HepG2 (cell line): Measurements from ENCODE around the gene ADCY7. TPM values are rescaled to one million over a fixed set of nuclear protein-coding genes. Genes with fewer than 3 reads are reported as not detected.
A peak's percentile ranks its signal among the peaks of the same experiment; 100 is the strongest.

Experiments
- ATAC-seq: fragments of 200-7000 bp; cut with Tn5 transposase; 3 replicates; pipeline ENCODE4 v1.9.1; 2020; ENCODE audit warnings: mild to moderate bottlenecking, moderate library complexity
- BruUV-seq: library from RNA; stranded (reverse); fragments of 400-500 nt; replicated peaks from 2 replicates; lab custom pipeline; 2021; lab: Mats Ljungman, UMichigan
- CTCF ChIA-PET: fragments of 300-600 bp; formaldehyde crosslinking; extraction: SDS; loops from one replicate; lab custom pipeline; 2021; ENCODE audit warnings: low total read pairs, inconsistent platforms, low intra/inter-chr PET ratio; lab: Yijun Ruan, JAX
- POLR2A ChIA-PET: fragments of 350-600 bp; sonication (Branson Sonifier 250); formaldehyde crosslinking; loops from one replicate; lab custom pipeline; 2020; ENCODE audit warnings: antibody characterized with exemption, inconsistent platforms; lab: Yijun Ruan, JAX
- DNase-seq: peaks from one replicate; pipeline ENCODE4 v3.0.0-alpha.2; 2015; ENCODE audit warnings: low spot score
- FAIRE-seq: peaks from 3 replicates; lab custom pipeline; 2011; peaks lifted over from hg19 to GRCh38; lab: Jason Lieb, UNC
- H2AFZ ChIP-seq: one replicate; pipeline ENCODE4 v1.6.1; 2011; ENCODE audit warnings: low read length, inconsistent platforms
- H3K27ac ChIP-seq: fragments of 300-600 bp; 3 replicates; pipeline ENCODE4 v1.8.0; 2011; ENCODE audit warnings: mixed run types, mild to moderate bottlenecking, mixed read lengths, low read length, inconsistent platforms; ENCODE audit not compliant: insufficient read depth; ENCODE audit errors: extremely low read length
- H3K27me3 ChIP-seq, 2 experiments: fragments of 200-600 bp in 1 of 2; 2 replicates in 1 of 2; 3 replicates in 1 of 2; pipeline versions ENCODE4 v1.6.0 to v1.8.0; 2011; ENCODE audit warnings: low read length in 2 of 2, mild to moderate bottlenecking in 2 of 2, moderate library complexity in 2 of 2, inconsistent platforms in 1 of 2; ENCODE audit not compliant: insufficient read depth in 2 of 2, control insufficient read depth in 1 of 2
- H3K36me3 ChIP-seq, 2 experiments: fragments of 200-600 bp in 1 of 2; replicated peaks in 1 of 2; 2 replicates in 1 of 2; 3 replicates in 1 of 2; pipeline versions ENCODE4 v1.5.1 to v1.8.0; 2011; ENCODE audit warnings: low read length in 2 of 2, inconsistent platforms in 1 of 2; ENCODE audit not compliant: insufficient read depth in 2 of 2, control insufficient read depth in 1 of 2
- H3K4me1 ChIP-seq: 2 replicates; pipeline ENCODE4 v1.5.1; 2012; ENCODE audit warnings: low read length, inconsistent platforms; ENCODE audit not compliant: insufficient read depth
- H3K4me2 ChIP-seq: 2 replicates; pipeline ENCODE4 v1.6.0; 2011; ENCODE audit warnings: low read depth, low read length, inconsistent platforms
- H3K4me3 ChIP-seq, 3 experiments: fragments of 200-600 bp in 1 of 3; sonication (generic), shearing (Covaris generic) in 1 of 3; replicated peaks in 1 of 3; 2 replicates each; pipeline ENCODE4 v1.5.1; 2011 to 2016; ENCODE audit warnings: low read length in 3 of 3, inconsistent platforms in 2 of 3, low read depth in 2 of 3, mild to moderate bottlenecking in 2 of 3, control low read depth in 1 of 3, mixed read lengths in 1 of 3; ENCODE audit not compliant: insufficient read depth in 1 of 3
- H3K79me2 ChIP-seq: one replicate; pipeline ENCODE4 v1.6.1; 2011; ENCODE audit warnings: low read length, inconsistent platforms; ENCODE audit not compliant: insufficient read depth
- H3K9ac ChIP-seq: 2 replicates; pipeline ENCODE4 v1.6.0; 2011; ENCODE audit warnings: mild to moderate bottlenecking, low read depth, low read length, inconsistent platforms; ENCODE audit not compliant: insufficient read depth
- H3K9me3 ChIP-seq: 2 replicates; pipeline ENCODE4 v1.5.1; 2012; ENCODE audit warnings: mild to moderate bottlenecking, low read length
- H4K20me1 ChIP-seq: 2 replicates; pipeline ENCODE4 v1.6.0; 2011; ENCODE audit warnings: inconsistent platforms, mild to moderate bottlenecking, low read length, moderate library complexity; ENCODE audit not compliant: insufficient read depth
- RBM22 ChIP-seq: fragments of 200-400 bp; formaldehyde crosslinking; optimal IDR thresholded peaks from 2 replicates; pipeline ENCODE3; 2017; ENCODE audit warnings: mild to moderate bottlenecking, low read length, moderate library complexity
- ZFX ChIP-seq: sonication (generic); formaldehyde crosslinking; IDR thresholded peaks from 2 replicates; pipeline ENCODE4 v1.4.0; 2020; ENCODE audit warnings: mild to moderate bottlenecking, low read depth, missing genetic modification reagents, moderate library complexity
- ZNF260 ChIP-seq: sonication (generic); formaldehyde crosslinking; IDR thresholded peaks from 2 replicates; pipeline ENCODE4 v1.4.0; 2020; ENCODE audit warnings: missing genetic modification reagents, low read depth, mild to moderate bottlenecking, borderline replicate concordance
- ZNF383 ChIP-seq: sonication (generic); formaldehyde crosslinking; IDR thresholded peaks from 2 replicates; pipeline ENCODE4 v1.4.0; 2020; ENCODE audit warnings: missing genetic modification reagents, mild to moderate bottlenecking, borderline replicate concordance
- ZNF720 ChIP-seq: sonication (generic); formaldehyde crosslinking; IDR thresholded peaks from 2 replicates; pipeline ENCODE4 v1.4.0; 2020; ENCODE audit warnings: missing genetic modification reagents
- ZNF75D ChIP-seq: sonication (generic); formaldehyde crosslinking; IDR thresholded peaks from 2 replicates; pipeline ENCODE4 v1.8.1; 2023; ENCODE audit warnings: missing genetic modification reagents, mild to moderate bottlenecking, borderline replicate concordance
- WGBS: methylation state at CpG from one replicate; pipeline ENCODE4 v1.1.6; 2017; ENCODE audit warnings: low lambda C conversion rate; 5-methylcytosine and 5-hydroxymethylcytosine counted together
- in situ Hi-C: cut with HindIII; loops from 2 replicates; pipeline ENCODE4 v1.10.0; 2017; ENCODE audit warnings: low pct_unique_long_range_greater_than_20kb; ENCODE audit not compliant: extremely low pct_ligation_motif_present
- intact Hi-C: fragments of 100-400 bp; cut with micrococcal nuclease; formaldehyde crosslinking; loops from one replicate; pipeline ENCODE4 v1.10.0; 2022; ENCODE audit not compliant: unreplicated experiment
- polyA plus RNA-seq, 8 experiments: library from polyadenylated mRNA; depleted of rRNA in 3 of 8; stranded (reverse) in 7 of 8; unstranded in 1 of 8; fragments of >200 nt; fragmentation: Illumina TruSeq in 4 of 8; extraction: Trizol in 4 of 8; gene quantifications; 2 replicates each; pipeline versions ENCODE4 v1.2.1 to v1.2.3, GENCODE V29; 2011 to 2016; ENCODE audit warnings: low read depth in 4 of 8, missing spikeins in 1 of 8, mixed read lengths in 1 of 8; ENCODE audit not compliant: insufficient read depth in 1 of 8
- total RNA-seq, 5 experiments: library from RNA; depleted of rRNA; stranded (reverse); fragments of >200 nt; fragmentation: Illumina TruSeq; extraction: Trizol; gene quantifications; 2 replicates each; pipeline ENCODE4 v1.2.3, GENCODE V29; 2016; ENCODE audit warnings: low read depth in 1 of 5
- TF ChIP-seq, protein P1 (sequence below): sonication (generic); formaldehyde crosslinking; IDR thresholded peaks from 2 replicates; pipeline ENCODE4 v1.5.0; 2020; ENCODE audit warnings: mild to moderate bottlenecking, missing genetic modification reagents
- TF ChIP-seq, protein P2 (sequence below): IDR thresholded peaks from 2 replicates; pipeline ENCODE4 v1.6.1; 2016; ENCODE audit warnings: low read depth, borderline replicate concordance
- TF ChIP-seq, protein P3 (sequence below): sonication (generic); formaldehyde crosslinking; IDR thresholded peaks from 2 replicates; pipeline ENCODE4 v1.4.0; 2020; ENCODE audit warnings: missing genetic modification reagents, mild to moderate bottlenecking, borderline replicate concordance

Gene ADCY7
- total and polyA plus RNA-seq, 2 of the 13 experiments (the other 11 are each of a cell fraction or from before 2014, with no cell fraction given), result 2.2 to 4.3 TPM

DNA sequence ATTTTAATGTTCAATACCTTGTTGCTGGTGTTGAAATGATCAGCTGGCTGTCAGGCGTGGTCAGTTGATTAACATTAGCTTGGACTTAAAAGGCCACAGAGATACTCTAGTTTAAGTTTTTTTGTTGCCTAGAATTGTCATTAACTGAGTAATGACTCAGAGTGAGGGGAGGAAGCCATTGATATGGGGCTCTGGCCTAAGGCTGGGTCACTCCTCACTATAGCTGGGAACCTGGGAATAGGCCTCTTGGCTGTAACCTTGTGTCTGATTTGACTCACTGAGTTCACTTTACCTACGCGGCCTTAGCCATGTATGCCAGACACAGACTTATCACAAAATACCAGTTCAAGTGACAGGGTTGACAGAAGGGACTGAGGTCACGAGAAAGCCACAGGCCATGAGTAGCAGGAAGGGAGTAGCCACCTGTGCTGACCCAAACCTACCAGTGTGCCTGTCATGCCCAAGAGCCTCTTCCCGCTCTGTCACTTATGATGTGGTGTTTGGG lies 37.9 kb upstream of the ADCY7 start:
- Histone ChIP-seq H3K9me3 (no peaks in the 10 kb centered on the region), H3K36me3 (peaks cover 26 to 53% of the 10 kb centered on the region in 2 experiments), H4K20me1 (no peaks in the 10 kb centered on the region), H3K4me1 (no peaks in the 10 kb centered on the region), H3K27me3 (no peaks in the 10 kb centered on the region), H3K4me2 (no peak overlapping the region), H3K79me2 (no peaks in the 10 kb centered on the region), H2AFZ (no peak overlapping the region), H3K27ac (no peak overlapping the region), H3K9ac (no peak overlapping the region), H3K4me3 (no peak overlapping the region)
- in situ Hi-C loops (no loop called here), intact Hi-C loops (no loop called here)
- CTCF ChIA-PET, result no interaction called here
- ATAC-seq (peak; percentile 38; the same call in 2 of the 3 replicates), FAIRE-seq (no peak), DNase-seq (no peak)
- no TSS peak for BruUV-seq
- WGBS, result 97% methylated on average over 5 of the region's 5 CpGs
- TF ChIP-seq RBM22 (peak; percentile 52), ZNF75D (no peak)
- POLR2A ChIA-PET, result no interaction called here

DNA sequence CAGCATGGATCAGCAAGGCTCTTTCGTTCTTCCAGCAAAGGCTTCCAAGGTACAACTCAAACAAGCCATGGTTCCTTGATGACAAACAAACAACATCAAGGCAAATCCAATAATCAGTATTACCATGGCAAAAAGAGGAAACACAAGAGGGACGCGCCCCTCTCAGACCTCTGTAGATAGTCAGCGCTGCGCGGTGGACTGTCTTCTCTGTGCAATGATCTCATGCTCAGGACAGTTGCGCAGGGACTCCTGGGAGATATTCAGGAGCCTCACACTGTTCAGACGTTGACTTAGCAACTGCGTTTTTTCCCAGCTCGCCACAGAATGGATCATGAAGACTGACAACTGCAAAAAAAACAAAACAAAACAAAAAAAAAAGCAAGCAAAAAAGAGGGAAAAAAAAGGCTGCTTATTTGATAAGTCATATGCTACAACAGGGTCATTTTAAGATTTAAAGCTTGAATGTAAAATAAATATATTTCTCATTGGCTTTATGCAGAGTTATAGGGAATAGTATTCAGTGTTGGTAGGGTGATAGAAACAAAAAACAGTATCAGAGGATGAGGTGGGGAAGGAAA lies 37.1 kb upstream of the ADCY7 start:
- intact Hi-C loops, result no loop called here
- in situ Hi-C loops, result no loop called here
- H3K4me1 ChIP-seq, result no peaks in the 10 kb centered on the region
- TF ChIP-seq, protein P1, sequence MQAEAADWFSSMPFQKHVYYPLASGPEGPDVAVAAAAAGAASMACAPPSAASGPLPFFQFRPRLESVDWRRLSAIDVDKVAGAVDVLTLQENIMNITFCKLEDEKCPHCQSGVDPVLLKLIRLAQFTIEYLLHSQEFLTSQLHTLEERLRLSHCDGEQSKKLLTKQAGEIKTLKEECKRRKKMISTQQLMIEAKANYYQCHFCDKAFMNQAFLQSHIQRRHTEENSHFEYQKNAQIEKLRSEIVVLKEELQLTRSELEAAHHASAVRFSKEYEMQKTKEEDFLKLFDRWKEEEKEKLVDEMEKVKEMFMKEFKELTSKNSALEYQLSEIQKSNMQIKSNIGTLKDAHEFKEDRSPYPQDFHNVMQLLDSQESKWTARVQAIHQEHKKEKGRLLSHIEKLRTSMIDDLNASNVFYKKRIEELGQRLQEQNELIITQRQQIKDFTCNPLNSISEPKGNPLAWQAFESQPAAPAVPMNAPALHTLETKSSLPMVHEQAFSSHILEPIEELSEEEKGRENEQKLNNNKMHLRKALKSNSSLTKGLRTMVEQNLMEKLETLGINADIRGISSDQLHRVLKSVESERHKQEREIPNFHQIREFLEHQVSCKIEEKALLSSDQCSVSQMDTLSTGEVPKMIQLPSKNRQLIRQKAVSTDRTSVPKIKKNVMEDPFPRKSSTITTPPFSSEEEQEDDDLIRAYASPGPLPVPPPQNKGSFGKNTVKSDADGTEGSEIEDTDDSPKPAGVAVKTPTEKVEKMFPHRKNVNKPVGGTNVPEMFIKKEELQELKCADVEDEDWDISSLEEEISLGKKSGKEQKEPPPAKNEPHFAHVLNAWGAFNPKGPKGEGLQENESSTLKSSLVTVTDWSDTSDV (CRISPR knock-in tag), result no peak
- no peak for TF ChIP-seq ZNF383 (CRISPR knock-in tag)
- TF ChIP-seq, protein P2, sequence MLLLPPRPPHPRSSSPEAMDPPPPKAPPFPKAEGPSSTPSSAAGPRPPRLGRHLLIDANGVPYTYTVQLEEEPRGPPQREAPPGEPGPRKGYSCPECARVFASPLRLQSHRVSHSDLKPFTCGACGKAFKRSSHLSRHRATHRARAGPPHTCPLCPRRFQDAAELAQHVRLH (CRISPR knock-in tag), result no peak
- TF ChIP-seq, protein P3, sequence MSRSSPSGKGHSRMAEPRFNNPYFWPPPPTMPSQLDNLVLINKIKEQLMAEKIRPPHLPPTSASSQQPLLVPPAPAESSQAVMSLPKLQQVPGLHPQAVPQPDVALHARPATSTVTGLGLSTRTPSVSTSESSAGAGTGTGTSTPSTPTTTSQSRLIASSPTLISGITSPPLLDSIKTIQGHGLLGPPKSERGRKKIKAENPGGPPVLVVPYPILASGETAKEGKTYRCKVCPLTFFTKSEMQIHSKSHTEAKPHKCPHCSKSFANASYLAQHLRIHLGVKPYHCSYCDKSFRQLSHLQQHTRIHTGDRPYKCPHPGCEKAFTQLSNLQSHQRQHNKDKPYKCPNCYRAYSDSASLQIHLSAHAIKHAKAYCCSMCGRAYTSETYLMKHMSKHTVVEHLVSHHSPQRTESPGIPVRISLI (CRISPR knock-in tag), result no peak
- TF ChIP-seq ZNF260 (CRISPR knock-in tag), result no peak
- TF ChIP-seq ZFX (CRISPR knock-in tag), result no peak
- no peak for TF ChIP-seq ZNF720 (CRISPR knock-in tag)

More for the DNA sequence above, 37.1 kb upstream of the ADCY7 start:
- no TSS peak for BruUV-seq
- H3K79me2 ChIP-seq, result no peaks in the 10 kb centered on the region
- FAIRE-seq (no peak), DNase-seq (no peak), ATAC-seq (no peak)
- CTCF ChIA-PET, result no interaction called here
- no peak overlapping the region for H3K4me2 ChIP-seq
- no peak overlapping the region for H3K4me3 ChIP-seq
- no peak overlapping the region for H2AFZ ChIP-seq
- no peak overlapping the region for H3K9ac ChIP-seq
- POLR2A ChIA-PET, result no interaction called here
- H3K36me3 ChIP-seq, result peaks cover 26 to 46% of the 10 kb centered on the region in 2 experiments
- H3K27ac ChIP-seq, result no peak overlapping the region
- WGBS, result 96% methylated on average over 10 of the region's 10 CpGs
- no peaks in the 10 kb centered on the region for H3K9me3 ChIP-seq
- H3K27me3 ChIP-seq, result no peaks in the 10 kb centered on the region
- H4K20me1 ChIP-seq, result 0 out of 2 replicates have a peak, but pooled peaks cover 3% of the 10 kb centered on the region
